ENCODE data around the gene COPA.

Gene COPA

GRCh38 chr1:160261893-160262794 is 80.9 kb downstream of the COPA start, which contains the start of gene DCAF8:
DCAF8 (minus strand) TSS chr1:160262549; CDS start chr1:160244008, 18,541 bp downstream.
- DNase-seq, result peak; percentile 99

- peak; percentile 19 for DNase-seq
Measured at GRCh38 chr1:160261556-160261892, 81.5 kb downstream of the COPA start.

DNA sequence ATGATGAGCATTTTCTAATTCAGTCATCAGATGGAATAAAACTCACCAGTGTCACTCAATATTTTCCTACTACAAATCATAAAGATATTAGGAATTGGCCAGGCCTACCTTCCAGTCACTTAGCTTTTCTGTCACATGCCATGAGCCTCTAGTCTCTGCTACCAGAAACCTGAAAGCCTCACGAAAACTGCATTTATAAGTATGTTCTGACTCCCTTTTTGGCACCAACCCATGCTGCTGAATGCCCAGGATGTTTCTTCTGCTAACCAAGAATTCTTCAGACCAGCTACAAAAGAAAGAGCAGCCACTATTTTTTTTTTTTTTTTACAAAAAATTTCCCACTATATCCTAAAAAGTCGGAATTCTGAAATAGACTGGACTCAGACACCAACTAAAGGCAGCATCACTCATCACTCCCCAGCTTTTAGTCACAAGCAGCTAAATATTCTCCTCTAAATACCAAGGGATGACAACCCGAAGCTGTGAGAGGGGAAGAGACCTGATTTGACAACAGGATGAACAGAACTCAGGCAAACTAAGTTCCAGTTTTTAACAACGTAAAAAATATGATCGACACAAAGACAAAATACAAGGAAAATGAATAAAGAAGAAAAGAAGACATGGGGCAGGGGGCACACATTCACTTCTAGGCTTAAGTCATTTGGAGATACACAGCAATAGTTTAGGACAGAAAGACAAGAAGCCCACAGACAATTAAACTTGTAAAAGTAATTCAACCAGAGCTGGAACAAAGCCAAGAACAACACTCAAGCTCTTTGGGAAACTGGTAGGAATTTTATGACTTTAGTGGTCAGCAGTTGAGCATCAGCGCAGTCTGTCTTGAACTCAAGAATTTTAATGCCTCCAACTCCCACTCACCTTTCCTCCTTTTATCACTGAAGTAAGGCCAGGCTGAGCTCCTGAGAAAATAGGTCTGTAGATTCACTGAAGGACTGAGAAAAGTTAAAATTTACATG is 82.4 kb downstream of the COPA start:
- no peak for DNase-seq

- DNase-seq, result no peak
Measured at GRCh38 chr1:160258177-160258798, 84.8 kb downstream of the COPA start.

DNA sequence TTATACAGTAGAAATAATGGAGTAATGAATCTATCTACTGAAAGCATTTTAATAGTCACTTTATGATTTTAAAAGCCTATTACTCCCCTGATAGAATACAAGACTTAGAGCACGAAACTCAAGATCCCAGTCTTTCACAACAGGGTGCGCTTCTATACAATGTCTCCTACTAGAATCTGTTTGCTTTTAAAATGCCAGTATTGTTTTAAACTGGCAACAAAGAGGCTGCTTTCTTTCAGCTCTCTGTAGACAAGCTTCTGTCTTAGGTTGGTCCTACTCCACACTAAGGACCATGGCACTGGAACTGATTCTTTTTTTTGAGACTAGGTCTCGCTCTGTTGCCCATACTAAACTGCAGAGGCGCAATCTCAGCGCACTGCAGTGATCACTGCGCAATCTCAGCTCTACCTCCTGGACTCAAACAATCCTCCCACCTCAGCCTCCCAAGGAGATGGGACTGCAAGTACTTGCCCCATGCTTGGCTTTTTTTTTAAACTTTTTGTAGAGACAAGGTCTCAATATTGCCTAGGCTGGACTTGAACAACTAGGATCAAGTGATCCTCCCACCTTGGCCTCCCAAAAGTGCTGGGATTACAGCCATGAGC is 85.5 kb downstream of the COPA start:
- DNase-seq, result no peak

- no peak for DNase-seq
Measured at GRCh38 chr1:160256396-160257046, 86.5 kb downstream of the COPA start.

DNA sequence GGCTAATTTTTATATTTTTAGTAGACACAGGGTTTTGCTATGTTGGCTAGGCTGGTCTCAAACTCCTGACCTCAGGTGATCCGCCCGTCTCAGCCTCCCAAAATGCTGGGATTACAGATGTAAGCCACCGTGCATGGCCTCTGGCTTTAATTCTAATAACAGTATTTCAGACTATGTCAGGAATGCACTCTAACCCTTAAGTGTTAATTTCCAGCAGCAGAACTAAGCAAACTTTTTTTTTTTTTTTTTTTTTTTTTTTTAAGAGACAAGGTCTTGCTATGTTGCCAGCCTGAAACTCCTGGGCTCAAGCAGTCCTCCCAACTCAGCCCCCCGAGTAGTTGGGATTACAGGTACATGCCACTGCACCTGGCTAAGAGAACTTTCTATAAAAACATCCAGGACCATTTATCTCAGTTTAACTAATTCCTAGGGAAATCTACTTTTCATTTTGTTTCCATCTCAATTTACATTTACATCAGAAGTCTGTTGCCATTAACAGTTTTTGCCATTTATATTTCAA is 87.2 kb downstream of the COPA start:
- DNase-seq, result no peak

- DNase-seq, result peak; percentile 64
Measured at GRCh38 chr1:160251687-160252526, 91.1 kb downstream of the COPA start.

- no peak for DNase-seq
Measured at GRCh38 chr1:160251011-160251410, 92.0 kb downstream of the COPA start.

- DNase-seq, result no peak
Measured at GRCh38 chr1:160247053-160247452, 96.0 kb downstream of the COPA start.

- DNase-seq, result no peak
Measured at GRCh38 chr1:160245434-160245833, 97.6 kb downstream of the COPA start.

DNA sequence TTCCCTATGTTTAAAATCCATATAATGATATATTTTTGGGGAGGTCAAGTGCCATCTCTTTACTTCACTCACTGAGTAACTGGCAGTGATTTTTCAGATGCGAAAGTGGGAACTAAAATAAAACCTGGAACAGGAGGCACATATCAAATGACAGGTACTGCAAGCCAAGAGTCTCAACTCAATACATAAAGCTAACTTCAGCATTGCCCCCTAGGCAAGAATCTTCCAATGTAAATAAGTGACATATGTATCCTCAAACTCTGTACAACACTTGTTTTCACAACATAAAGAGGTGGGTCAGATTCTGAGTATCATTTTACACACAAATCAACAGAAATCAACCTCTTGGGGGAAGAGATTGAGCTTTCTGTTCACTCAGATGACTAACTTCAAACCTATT is 98.8 kb downstream of the COPA start:
- peak; percentile 7 for DNase-seq

GRCh38 chr1:160243767-160244166 is 99.3 kb downstream of the COPA start:
- DNase-seq, result no peak

DNA sequence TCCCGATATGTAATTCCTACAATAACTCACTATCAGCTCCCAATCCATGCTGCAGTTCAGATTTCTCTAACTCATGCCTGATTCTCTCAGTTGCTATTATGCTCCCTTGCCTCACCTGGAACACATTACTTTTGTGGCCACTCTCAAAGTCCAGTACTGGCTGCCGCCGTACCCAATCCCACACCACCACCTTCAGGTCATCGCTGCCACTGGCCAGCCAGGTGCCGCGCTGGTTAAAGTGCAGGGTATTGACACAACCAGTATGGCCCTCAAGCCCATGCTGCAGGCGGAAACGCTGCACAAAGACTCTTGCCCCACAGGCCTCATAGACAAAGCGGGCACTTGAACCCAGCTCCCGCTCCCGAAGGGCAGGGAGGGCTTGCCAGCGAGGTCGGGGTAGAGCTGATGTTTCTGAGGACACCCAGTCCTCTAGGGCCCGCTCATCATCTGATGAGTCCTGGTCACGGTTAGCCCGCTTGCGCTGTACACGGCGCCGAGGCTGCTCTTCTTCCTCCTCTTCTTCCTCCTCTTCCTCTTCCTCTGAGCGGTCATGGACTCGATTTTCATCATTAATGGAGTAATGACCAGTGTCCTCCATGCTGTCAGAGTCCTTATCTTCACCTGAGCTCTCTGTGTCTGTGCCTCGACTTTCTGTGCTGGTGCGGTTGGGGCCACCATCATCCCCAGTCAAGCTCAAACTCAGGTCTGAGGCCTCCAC is 103.3 kb downstream of the COPA start:
- no peak for DNase-seq

All from NCI-H1092 (cell line).